Neural progenitor cell (in vitro differentiated cells): ENCODE data around the gene PODN. TPM values are rescaled to one million over a fixed set of nuclear protein-coding genes. Genes with fewer than 3 reads are reported as not detected.

ENCODE experiments used
- DNase-seq: peaks from one replicate; pipeline ENCODE4 v3.0.0-alpha.2; 2016; ENCODE audit warnings: low spot score
- H2AFZ ChIP-seq: fragments of 200-600 bp; sonication (generic); replicated peaks from 2 replicates; pipeline ENCODE4 v1.6.1; 2016; ENCODE audit warnings: antibody characterized with exemption
- H3F3A ChIP-seq: fragments of 200-600 bp; sonication (generic); 2 replicates; pipeline ENCODE4 v1.6.1; 2016; ENCODE audit warnings: antibody characterized with exemption, low read depth
- H3K27ac ChIP-seq: fragments of 200-600 bp; sonication (generic); 2 replicates; pipeline ENCODE4 v1.5.1; 2016; ENCODE audit warnings: mild to moderate bottlenecking
- H3K27me3 ChIP-seq: fragments of 200-600 bp; sonication (generic); 2 replicates; pipeline ENCODE4 v1.6.1; 2016; ENCODE audit warnings: mild to moderate bottlenecking, moderate library complexity
- H3K36me3 ChIP-seq: fragments of 200-600 bp; sonication (generic); 2 replicates; pipeline ENCODE4 v1.5.1; 2016
- H3K4me1 ChIP-seq: fragments of 200-600 bp; sonication (generic); 2 replicates; pipeline ENCODE4 v1.6.1; 2016; ENCODE audit warnings: mixed run types
- H3K4me2 ChIP-seq: fragments of 200-600 bp; sonication (generic); 2 replicates; pipeline ENCODE4 v1.6.1; 2016
- H3K4me3 ChIP-seq: fragments of 200-600 bp; sonication (generic); 2 replicates; pipeline ENCODE4 v1.5.1; 2016
- H3K79me2 ChIP-seq: fragments of 200-600 bp; sonication (generic); 2 replicates; pipeline ENCODE4 v1.6.1; 2016; ENCODE audit warnings: low read depth
- H3K9ac ChIP-seq: fragments of 200-600 bp; sonication (generic); 2 replicates; pipeline ENCODE4 v1.6.1; 2016
- H3K9me3 ChIP-seq: fragments of 200-600 bp; sonication (generic); 2 replicates; pipeline ENCODE4 v1.5.1; 2016; ENCODE audit warnings: low read depth
- H4K20me1 ChIP-seq: fragments of 200-600 bp; sonication (generic); 2 replicates; pipeline ENCODE4 v1.6.1; 2016; ENCODE audit warnings: low read depth
- H3K27ac Mint-ChIP-seq: 3 replicates; pipeline ENCODE4 v1.8.0; 2021; ENCODE audit warnings: mixed read lengths
- H3K27me3 Mint-ChIP-seq: 2 replicates; pipeline ENCODE4 v1.8.0; 2022; ENCODE audit warnings: low read depth, mild to moderate bottlenecking, inconsistent platforms, moderate library complexity, mixed read lengths; ENCODE audit not compliant: insufficient read depth
- H3K36me3 Mint-ChIP-seq: 3 replicates; pipeline ENCODE4 v1.8.0; 2021; ENCODE audit warnings: mixed read lengths
- H3K4me1 Mint-ChIP-seq: 3 replicates; pipeline ENCODE4 v1.8.0; 2021; ENCODE audit warnings: mixed read lengths
- H3K4me3 Mint-ChIP-seq: 3 replicates; pipeline ENCODE4 v1.8.0; 2021; ENCODE audit warnings: mild to moderate bottlenecking, moderate library complexity, mixed read lengths
- H3K9me3 Mint-ChIP-seq: 3 replicates; pipeline ENCODE4 v1.8.0; 2020; ENCODE audit warnings: mixed read lengths
- EZH2 ChIP-seq: fragments of 200-600 bp; sonication (generic); IDR thresholded peaks from 2 replicates; pipeline ENCODE4 v1.6.1; 2017; ENCODE audit warnings: antibody characterized with exemption, mild to moderate bottlenecking, moderate library complexity
- EZH2phosphoT487 ChIP-seq: fragments of 200-600 bp; sonication (generic); IDR thresholded peaks from 2 replicates; pipeline ENCODE4 v1.6.1; 2017; ENCODE audit warnings: antibody characterized with exemption
- total RNA-seq: library from RNA; depleted of rRNA; stranded (reverse); fragments of >200 nt; gene quantifications from 2 replicates; pipeline ENCODE4 v1.2.3, GENCODE V29; 2015; ENCODE audit warnings: low replicate concordance
- TF ChIP-seq, protein P1 (sequence below): fragments of 200-600 bp; sonication (generic); IDR thresholded peaks from 2 replicates; pipeline ENCODE4 v1.5.1; 2017; ENCODE audit warnings: antibody characterized with exemption, mild to moderate bottlenecking

PODN gene
- total RNA-seq, 1 donor from 2014 or later: not detected

DNA sequence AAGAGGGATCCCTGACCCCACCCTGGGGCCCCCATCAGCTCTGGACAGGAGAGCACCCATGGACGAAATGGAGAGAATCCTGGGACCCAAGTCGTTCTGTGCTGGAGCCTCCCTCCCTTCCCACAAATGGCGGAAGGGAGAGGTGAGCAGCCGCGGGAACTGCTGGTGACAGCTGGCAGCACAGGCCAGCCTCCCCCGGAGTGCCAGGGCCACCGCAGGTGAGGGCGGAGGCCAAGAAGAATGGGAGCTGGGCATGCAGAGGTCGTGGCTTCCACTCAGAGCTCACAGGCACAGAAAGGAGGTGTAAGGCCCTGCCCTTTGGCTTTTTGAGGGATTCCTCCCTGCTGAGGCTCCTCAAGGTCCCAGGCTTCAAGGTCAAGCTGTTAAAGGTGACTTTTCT, 55.8 kb downstream of the PODN start:
- Histone ChIP-seq H3K79me2 (no peaks in the 10 kb centered on the region), H4K20me1 (peaks cover 25% of the 10 kb centered on the region), H3K36me3 (no peaks in the 10 kb centered on the region), H3K9me3 (no peaks in the 10 kb centered on the region), H2AFZ (no peak overlapping the region), H3K27ac (no peak overlapping the region), H3K4me3 (no peak overlapping the region), H3F3A (peaks cover 44% of the 10 kb centered on the region), H3K9ac (no peak overlapping the region), H3K4me2 (no peak overlapping the region), H3K4me1 (peaks cover 42% of the 10 kb centered on the region), H3K27me3 (peaks cover 57% of the 10 kb centered on the region)
- TF ChIP-seq, protein P1, sequence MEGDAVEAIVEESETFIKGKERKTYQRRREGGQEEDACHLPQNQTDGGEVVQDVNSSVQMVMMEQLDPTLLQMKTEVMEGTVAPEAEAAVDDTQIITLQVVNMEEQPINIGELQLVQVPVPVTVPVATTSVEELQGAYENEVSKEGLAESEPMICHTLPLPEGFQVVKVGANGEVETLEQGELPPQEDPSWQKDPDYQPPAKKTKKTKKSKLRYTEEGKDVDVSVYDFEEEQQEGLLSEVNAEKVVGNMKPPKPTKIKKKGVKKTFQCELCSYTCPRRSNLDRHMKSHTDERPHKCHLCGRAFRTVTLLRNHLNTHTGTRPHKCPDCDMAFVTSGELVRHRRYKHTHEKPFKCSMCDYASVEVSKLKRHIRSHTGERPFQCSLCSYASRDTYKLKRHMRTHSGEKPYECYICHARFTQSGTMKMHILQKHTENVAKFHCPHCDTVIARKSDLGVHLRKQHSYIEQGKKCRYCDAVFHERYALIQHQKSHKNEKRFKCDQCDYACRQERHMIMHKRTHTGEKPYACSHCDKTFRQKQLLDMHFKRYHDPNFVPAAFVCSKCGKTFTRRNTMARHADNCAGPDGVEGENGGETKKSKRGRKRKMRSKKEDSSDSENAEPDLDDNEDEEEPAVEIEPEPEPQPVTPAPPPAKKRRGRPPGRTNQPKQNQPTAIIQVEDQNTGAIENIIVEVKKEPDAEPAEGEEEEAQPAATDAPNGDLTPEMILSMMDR: no peak
- no peak for TF ChIP-seq EZH2phosphoT487
- TF ChIP-seq EZH2: no peak
- Mint-ChIP-seq H3K27me3 (peaks cover 12% of the 10 kb centered on the region), H3K27ac (no peak overlapping the region), H3K9me3 (peaks cover 2% of the 10 kb centered on the region), H3K4me1 (peaks cover 48% of the 10 kb centered on the region), H3K4me3 (no peak overlapping the region), H3K36me3 (no peaks in the 10 kb centered on the region)
- DNase-seq: no peak

DNA sequence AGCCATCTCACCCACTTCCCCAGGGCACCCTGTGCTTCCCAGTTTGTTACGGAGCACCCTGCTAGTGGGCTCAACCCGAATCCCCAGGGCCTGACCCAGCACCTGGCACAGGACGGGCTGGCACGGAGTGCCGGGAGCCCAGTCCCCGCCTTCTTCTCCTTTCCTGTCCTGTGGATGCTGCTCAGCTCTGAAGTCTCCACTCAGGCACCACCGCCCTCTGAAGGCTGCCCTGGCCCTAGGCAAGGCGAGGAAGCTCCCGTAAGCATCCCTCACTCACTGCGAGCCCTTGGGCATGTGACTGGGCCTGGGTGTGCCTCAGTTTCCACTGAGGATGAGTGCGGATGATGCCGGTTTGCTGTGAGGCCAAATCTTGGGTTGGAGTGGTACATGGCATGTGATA, 58.6 kb downstream of the PODN start:
- Histone ChIP-seq H3K9ac (no peak overlapping the region), H3K9me3 (no peaks in the 10 kb centered on the region), H2AFZ (no peak overlapping the region), H3K36me3 (no peaks in the 10 kb centered on the region), H3K4me1 (peaks cover 38% of the 10 kb centered on the region), H3K27ac (no peak overlapping the region), H3K27me3 (peaks cover 29% of the 10 kb centered on the region), H3K4me2 (no peak overlapping the region), H3K79me2 (no peaks in the 10 kb centered on the region), H3K4me3 (no peak overlapping the region), H4K20me1 (peaks cover 20% of the 10 kb centered on the region), H3F3A (peaks cover 38% of the 10 kb centered on the region)
- Mint-ChIP-seq H3K4me1 (peaks cover 59% of the 10 kb centered on the region), H3K27me3 (peaks cover 16% of the 10 kb centered on the region), H3K9me3 (no peaks in the 10 kb centered on the region), H3K4me3 (no peak overlapping the region), H3K27ac (peak overlapping the region; percentile 64), H3K36me3 (no peaks in the 10 kb centered on the region)
- TF ChIP-seq EZH2 (no peak), EZH2phosphoT487 (no peak)
- TF ChIP-seq, protein P1: no peak
- no peak for DNase-seq

DNA sequence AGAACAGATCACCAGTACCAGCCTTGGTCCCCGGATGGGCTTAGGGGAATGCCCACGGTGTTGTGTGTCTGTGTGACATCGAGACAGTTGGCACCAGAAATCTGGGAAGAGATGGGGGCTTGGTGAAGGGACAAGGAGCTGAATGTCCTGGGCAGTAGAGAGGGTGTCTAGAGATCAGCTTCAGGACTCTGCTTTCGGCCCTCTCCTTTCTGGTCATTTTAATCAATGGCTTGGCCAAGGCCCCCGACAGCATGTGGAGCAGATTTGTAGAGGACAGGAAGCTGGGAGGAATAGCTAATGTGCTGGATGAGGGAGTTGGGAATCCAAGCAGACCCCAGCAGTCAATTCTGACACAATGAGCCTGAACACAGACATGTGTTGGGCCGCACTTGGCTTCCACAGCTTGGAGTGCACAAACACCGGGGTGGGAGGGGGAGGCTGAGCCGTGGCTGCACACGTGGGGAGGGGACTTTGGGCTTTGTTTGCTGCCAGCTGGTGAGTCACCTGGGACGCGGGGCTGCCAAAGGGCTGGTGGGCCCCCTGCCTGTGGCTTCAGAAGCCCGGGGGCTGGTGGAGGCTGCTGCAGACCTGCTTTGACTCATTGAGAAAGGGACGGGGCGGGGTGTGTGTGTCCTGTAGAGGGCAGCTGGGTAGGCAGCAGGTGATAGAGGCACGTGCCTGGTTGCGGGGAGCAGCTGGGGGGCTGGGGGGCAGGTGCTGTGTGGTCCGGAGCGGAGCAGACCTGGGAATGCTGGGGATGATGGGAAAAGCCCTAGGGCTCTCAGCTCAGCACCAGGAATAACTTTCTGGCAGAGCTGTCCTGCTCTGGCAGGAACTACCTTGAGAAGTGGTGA, 59.5 kb downstream of the PODN start:
- Mint-ChIP-seq H3K27me3 (peaks cover 18% of the 10 kb centered on the region), H3K4me1 (peaks cover 55% of the 10 kb centered on the region), H3K27ac (peak overlapping the region; percentile 64), H3K9me3 (no peaks in the 10 kb centered on the region), H3K4me3 (no peak overlapping the region), H3K36me3 (no peaks in the 10 kb centered on the region)
- peak; percentile 37 for DNase-seq
- Histone ChIP-seq H2AFZ (no peak overlapping the region), H3K79me2 (no peaks in the 10 kb centered on the region), H3K4me1 (peaks cover 31% of the 10 kb centered on the region), H3K27ac (no peak overlapping the region), H3K4me3 (no peak overlapping the region), H3K36me3 (no peaks in the 10 kb centered on the region), H3K27me3 (peaks cover 28% of the 10 kb centered on the region), H3F3A (peaks cover 31% of the 10 kb centered on the region), H3K9ac (no peak overlapping the region), H3K4me2 (no peak overlapping the region), H4K20me1 (peaks cover 14% of the 10 kb centered on the region), H3K9me3 (no peaks in the 10 kb centered on the region)
- no peak for TF ChIP-seq EZH2phosphoT487
- TF ChIP-seq, protein P1: no peak
- no peak for TF ChIP-seq EZH2
